ENCODE data around the gene MAN1A2.

- TF ChIP-seq CTCF (IDR thresholded peaks at IDR 0.05) = no peak
- TF ChIP-seq POLR2A (IDR thresholded peaks at IDR 0.05) = no peak
Measured at GRCh38 chr1:117567976-117568375, 200.7 kb downstream of the MAN1A2 start.
